Activated CD4-positive, alpha-beta T cell treated with anti-CD3 and anti-CD28 coated beads, Interleukin-2, amount 50 U/mL, for 4 hours (primary cell): ENCODE results near the gene FSTL5.

Experiments
- DNase-seq, 2 experiments: peaks; one replicate each; pipeline ENCODE4 v3.0.0-alpha.2; 2020

Gene FSTL5

GRCh38 chr4:161428180-161428965 lies 735.4 kb downstream of the FSTL5 start:
- DNase-seq: no peak

GRCh38 chr4:161419822-161420221 lies 744.0 kb downstream of the FSTL5 start:
- DNase-seq: no peak

GRCh38 chr4:161411901-161412300 lies 751.9 kb downstream of the FSTL5 start:
- DNase-seq: no peak

- no peak for DNase-seq
These were observed 759.3 kb downstream of the FSTL5 start for GRCh38 chr4:161404346-161405110.

GRCh38 chr4:161403781-161404180 lies 760.0 kb downstream of the FSTL5 start:
- DNase-seq: no peak

- no peak for DNase-seq
These were observed 770.2 kb downstream of the FSTL5 start for GRCh38 chr4:161393602-161394001.

- DNase-seq: no peak
These were observed 781.1 kb downstream of the FSTL5 start for GRCh38 chr4:161382655-161383054.

GRCh38 chr4:161376275-161376674 lies 787.5 kb downstream of the FSTL5 start:
- no peak for DNase-seq

GRCh38 chr4:161364681-161365080 lies 799.1 kb downstream of the FSTL5 start:
- no peak for DNase-seq

- no peak for DNase-seq
These were observed 802.8 kb downstream of the FSTL5 start for GRCh38 chr4:161360982-161361381.

GRCh38 chr4:161359491-161359890 lies 804.3 kb downstream of the FSTL5 start:
- DNase-seq: no peak

GRCh38 chr4:161356351-161356750 lies 807.4 kb downstream of the FSTL5 start:
- no peak for DNase-seq

- no peak for DNase-seq
These were observed 812.9 kb downstream of the FSTL5 start for GRCh38 chr4:161350946-161351345.

GRCh38 chr4:161345741-161346140 lies 818.1 kb downstream of the FSTL5 start:
- no peak for DNase-seq

- no peak for DNase-seq
These were observed 820.2 kb downstream of the FSTL5 start for GRCh38 chr4:161343569-161343950.

- no peak for DNase-seq
These were observed 820.8 kb downstream of the FSTL5 start for GRCh38 chr4:161342881-161343568.

- DNase-seq: no peak
These were observed 827.2 kb downstream of the FSTL5 start for GRCh38 chr4:161336621-161337020.

GRCh38 chr4:161336016-161336530 lies 827.7 kb downstream of the FSTL5 start:
- no peak for DNase-seq
